GM12878 (cell line): ENCODE data around the gene TMPRSS6. TPM values are rescaled to one million over a fixed set of nuclear protein-coding genes. Genes with fewer than 3 reads are reported as not detected.

ENCODE experiments used
- CHD2 ChIP-seq: IDR thresholded peaks from 2 replicates; pipeline ENCODE4 v1.6.1; 2011; ENCODE audit warnings: low read depth, low read length, improper control_type of control experiment, borderline replicate concordance
- CREM ChIP-seq: IDR thresholded peaks from 2 replicates; pipeline ENCODE4 v1.6.1; 2014; ENCODE audit warnings: antibody characterized with exemption, low read depth
- FOXK2 ChIP-seq: fragments of 450-650 bp; IDR thresholded peaks from 2 replicates; pipeline ENCODE4 v1.6.1; 2017; ENCODE audit warnings: mild to moderate bottlenecking, moderate library complexity
- FOXM1 ChIP-seq: IDR thresholded peaks from 2 replicates; pipeline ENCODE4 v1.6.1; 2012; ENCODE audit warnings: low read depth, mild to moderate bottlenecking, inconsistent platforms, low read length, moderate library complexity
- NFYB ChIP-seq: IDR thresholded peaks from 2 replicates; pipeline ENCODE4 v1.6.1; 2011; ENCODE audit warnings: low read depth, mild to moderate bottlenecking, low read length, improper control_type of control experiment, moderate library complexity; ENCODE audit not compliant: insufficient read depth
- NR2C2 ChIP-seq: IDR thresholded peaks from 2 replicates; pipeline ENCODE4 v1.6.1; 2011; ENCODE audit warnings: borderline replicate concordance, low read depth; ENCODE audit not compliant: control insufficient read depth, insufficient read length
- SIN3A ChIP-seq: IDR thresholded peaks from 2 replicates; pipeline ENCODE4 v1.6.1; 2012; ENCODE audit warnings: low read depth, low read length, improper control_type of control experiment
- SPI1 ChIP-seq: IDR thresholded peaks from 2 replicates; pipeline ENCODE4 v1.6.1; 2011; ENCODE audit warnings: low read depth, mild to moderate bottlenecking, low read length, moderate library complexity, borderline replicate concordance; ENCODE audit not compliant: insufficient read depth
- polyA plus RNA-seq, 11 experiments: library from polyadenylated mRNA; depleted of rRNA in 4 of 11; unstranded in 6 of 11; stranded (reverse) in 5 of 11; fragments of >200 nt; fragmentation: Nextera tagmentation in 4 of 11; fragmentation: Illumina TruSeq in 1 of 11; extraction: Ambion mirVana in 4 of 11; extraction: Trizol in 1 of 11; gene quantifications; 1 replicate in 1 of 11; 2 replicates in 10 of 11; pipeline versions ENCODE4 v1.2.1 to v1.2.3, GENCODE V29; 2011 to 2016; ENCODE audit warnings: inconsistent platforms in 2 of 11, missing spikeins in 2 of 11, low read depth in 1 of 11
- total RNA-seq, 4 experiments: library from RNA; depleted of rRNA in 3 of 4; stranded (reverse); fragments of >200 nt in 3 of 4; fragmentation: Illumina TruSeq in 1 of 4; extraction: Trizol in 1 of 4; gene quantifications; 2 replicates each; pipeline versions ENCODE4 v1.2.1 to v1.2.3, GENCODE V29; 2013 to 2021
- TF ChIP-seq, protein P1 (sequence below): fragments of 450-650 bp; formaldehyde crosslinking; IDR thresholded peaks from 2 replicates; pipeline ENCODE4 v1.4.0; 2020; ENCODE audit warnings: mild to moderate bottlenecking, moderate library complexity
- TF ChIP-seq, protein P2 (sequence below): fragments of 450-650 bp; IDR thresholded peaks from 2 replicates; pipeline ENCODE4 v1.6.1; 2017; ENCODE audit warnings: mild to moderate bottlenecking, moderate library complexity
- TF ChIP-seq, protein P3 (sequence below): fragments of 450-650 bp; IDR thresholded peaks from 2 replicates; pipeline ENCODE4 v1.6.1; 2017; ENCODE audit warnings: low read depth, mild to moderate bottlenecking, moderate library complexity

Gene TMPRSS6
- total and polyA plus RNA-seq, 10 of the 15 experiments (the other 5 are each of a cell fraction or from before 2014, with no cell fraction given): 0.06 to 0.69 (median 0.19) TPM; not detected in 6

DNA sequence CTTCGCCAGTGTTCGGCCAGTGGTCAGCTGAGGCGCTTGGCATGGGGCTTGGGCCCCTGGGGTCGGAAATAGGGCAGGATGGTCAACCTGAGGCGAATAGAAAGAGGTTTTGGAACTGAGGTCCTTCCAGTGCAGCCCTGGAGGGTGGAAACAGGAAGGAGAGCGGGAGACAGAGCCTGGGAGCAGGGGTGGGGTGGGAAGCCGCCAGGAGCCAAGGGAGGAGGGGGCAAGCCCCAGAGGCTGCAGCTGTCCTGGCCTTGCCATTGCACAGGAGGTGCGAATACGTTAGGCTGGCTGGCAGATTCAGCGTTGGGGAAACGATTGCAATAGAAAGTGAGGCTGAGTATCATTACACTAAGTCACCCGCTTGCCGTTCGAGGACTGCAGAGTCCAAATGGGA is 71.8 kb downstream of the TMPRSS6 start (continued):
- TF ChIP-seq, protein P1, sequence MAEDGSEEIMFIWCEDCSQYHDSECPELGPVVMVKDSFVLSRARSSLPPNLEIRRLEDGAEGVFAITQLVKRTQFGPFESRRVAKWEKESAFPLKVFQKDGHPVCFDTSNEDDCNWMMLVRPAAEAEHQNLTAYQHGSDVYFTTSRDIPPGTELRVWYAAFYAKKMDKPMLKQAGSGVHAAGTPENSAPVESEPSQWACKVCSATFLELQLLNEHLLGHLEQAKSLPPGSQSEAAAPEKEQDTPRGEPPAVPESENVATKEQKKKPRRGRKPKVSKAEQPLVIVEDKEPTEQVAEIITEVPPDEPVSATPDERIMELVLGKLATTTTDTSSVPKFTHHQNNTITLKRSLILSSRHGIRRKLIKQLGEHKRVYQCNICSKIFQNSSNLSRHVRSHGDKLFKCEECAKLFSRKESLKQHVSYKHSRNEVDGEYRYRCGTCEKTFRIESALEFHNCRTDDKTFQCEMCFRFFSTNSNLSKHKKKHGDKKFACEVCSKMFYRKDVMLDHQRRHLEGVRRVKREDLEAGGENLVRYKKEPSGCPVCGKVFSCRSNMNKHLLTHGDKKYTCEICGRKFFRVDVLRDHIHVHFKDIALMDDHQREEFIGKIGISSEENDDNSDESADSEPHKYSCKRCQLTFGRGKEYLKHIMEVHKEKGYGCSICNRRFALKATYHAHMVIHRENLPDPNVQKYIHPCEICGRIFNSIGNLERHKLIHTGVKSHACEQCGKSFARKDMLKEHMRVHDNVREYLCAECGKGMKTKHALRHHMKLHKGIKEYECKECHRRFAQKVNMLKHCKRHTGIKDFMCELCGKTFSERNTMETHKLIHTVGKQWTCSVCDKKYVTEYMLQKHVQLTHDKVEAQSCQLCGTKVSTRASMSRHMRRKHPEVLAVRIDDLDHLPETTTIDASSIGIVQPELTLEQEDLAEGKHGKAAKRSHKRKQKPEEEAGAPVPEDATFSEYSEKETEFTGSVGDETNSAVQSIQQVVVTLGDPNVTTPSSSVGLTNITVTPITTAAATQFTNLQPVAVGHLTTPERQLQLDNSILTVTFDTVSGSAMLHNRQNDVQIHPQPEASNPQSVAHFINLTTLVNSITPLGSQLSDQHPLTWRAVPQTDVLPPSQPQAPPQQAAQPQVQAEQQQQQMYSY (CRISPR knock-in tag): no peak
- TF ChIP-seq NR2C2 (no peak), CHD2 (no peak), CREM (no peak), NFYB (no peak), FOXM1 (no peak), SIN3A (no peak), FOXK2 (no peak), SPI1 (no peak)
- TF ChIP-seq, protein P2, sequence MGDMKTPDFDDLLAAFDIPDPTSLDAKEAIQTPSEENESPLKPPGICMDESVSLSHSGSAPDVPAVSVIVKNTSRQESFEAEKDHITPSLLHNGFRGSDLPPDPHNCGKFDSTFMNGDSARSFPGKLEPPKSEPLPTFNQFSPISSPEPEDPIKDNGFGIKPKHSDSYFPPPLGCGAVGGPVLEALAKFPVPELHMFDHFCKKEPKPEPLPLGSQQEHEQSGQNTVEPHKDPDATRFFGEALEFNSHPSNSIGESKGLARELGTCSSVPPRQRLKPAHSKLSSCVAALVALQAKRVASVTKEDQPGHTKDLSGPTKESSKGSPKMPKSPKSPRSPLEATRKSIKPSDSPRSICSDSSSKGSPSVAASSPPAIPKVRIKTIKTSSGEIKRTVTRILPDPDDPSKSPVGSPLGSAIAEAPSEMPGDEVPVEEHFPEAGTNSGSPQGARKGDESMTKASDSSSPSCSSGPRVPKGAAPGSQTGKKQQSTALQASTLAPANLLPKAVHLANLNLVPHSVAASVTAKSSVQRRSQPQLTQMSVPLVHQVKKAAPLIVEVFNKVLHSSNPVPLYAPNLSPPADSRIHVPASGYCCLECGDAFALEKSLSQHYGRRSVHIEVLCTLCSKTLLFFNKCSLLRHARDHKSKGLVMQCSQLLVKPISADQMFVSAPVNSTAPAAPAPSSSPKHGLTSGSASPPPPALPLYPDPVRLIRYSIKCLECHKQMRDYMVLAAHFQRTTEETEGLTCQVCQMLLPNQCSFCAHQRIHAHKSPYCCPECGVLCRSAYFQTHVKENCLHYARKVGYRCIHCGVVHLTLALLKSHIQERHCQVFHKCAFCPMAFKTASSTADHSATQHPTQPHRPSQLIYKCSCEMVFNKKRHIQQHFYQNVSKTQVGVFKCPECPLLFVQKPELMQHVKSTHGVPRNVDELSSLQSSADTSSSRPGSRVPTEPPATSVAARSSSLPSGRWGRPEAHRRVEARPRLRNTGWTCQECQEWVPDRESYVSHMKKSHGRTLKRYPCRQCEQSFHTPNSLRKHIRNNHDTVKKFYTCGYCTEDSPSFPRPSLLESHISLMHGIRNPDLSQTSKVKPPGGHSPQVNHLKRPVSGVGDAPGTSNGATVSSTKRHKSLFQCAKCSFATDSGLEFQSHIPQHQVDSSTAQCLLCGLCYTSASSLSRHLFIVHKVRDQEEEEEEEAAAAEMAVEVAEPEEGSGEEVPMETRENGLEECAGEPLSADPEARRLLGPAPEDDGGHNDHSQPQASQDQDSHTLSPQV: no peak
- TF ChIP-seq, protein P3, sequence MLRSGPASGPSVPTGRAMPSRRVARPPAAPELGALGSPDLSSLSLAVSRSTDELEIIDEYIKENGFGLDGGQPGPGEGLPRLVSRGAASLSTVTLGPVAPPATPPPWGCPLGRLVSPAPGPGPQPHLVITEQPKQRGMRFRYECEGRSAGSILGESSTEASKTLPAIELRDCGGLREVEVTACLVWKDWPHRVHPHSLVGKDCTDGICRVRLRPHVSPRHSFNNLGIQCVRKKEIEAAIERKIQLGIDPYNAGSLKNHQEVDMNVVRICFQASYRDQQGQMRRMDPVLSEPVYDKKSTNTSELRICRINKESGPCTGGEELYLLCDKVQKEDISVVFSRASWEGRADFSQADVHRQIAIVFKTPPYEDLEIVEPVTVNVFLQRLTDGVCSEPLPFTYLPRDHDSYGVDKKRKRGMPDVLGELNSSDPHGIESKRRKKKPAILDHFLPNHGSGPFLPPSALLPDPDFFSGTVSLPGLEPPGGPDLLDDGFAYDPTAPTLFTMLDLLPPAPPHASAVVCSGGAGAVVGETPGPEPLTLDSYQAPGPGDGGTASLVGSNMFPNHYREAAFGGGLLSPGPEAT: no peak
